ENCODE data around the gene PAK5.

DNA sequence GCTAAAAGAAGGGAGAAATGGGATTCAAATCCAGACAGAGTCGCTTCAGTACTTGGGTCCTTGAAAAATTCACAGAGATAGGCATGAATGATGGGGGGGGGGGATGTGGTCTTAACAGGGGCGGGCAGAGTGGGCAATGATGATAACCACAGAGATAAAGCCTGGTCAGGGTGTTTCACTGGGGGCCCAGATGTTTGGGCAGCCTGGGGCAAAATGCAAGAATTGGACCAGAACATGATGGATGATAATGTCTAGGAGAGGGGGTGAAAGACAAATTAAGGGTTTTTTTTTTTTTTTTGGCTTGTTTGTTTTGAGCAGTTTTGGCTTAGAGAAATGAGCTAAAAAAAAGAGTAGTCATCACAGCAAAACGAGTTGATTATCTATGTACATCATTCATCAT, 267.1 kb downstream of the PAK5 start:
- TF ChIP-seq EP300 (IDR thresholded peaks at IDR 0.05; ENCODE audit: low read depth in 2 of 2, low read length in 2 of 2), result no peak
- TF ChIP-seq EP300 (CRISPR knock-in tag; IDR thresholded peaks at IDR 0.05; ENCODE audit: borderline replicate concordance), result no peak
- TF ChIP-seq NR2C2 (CRISPR knock-in tag; IDR thresholded peaks at IDR 0.05; ENCODE audit: borderline replicate concordance), result no peak
- TF ChIP-seq, protein P1, sequence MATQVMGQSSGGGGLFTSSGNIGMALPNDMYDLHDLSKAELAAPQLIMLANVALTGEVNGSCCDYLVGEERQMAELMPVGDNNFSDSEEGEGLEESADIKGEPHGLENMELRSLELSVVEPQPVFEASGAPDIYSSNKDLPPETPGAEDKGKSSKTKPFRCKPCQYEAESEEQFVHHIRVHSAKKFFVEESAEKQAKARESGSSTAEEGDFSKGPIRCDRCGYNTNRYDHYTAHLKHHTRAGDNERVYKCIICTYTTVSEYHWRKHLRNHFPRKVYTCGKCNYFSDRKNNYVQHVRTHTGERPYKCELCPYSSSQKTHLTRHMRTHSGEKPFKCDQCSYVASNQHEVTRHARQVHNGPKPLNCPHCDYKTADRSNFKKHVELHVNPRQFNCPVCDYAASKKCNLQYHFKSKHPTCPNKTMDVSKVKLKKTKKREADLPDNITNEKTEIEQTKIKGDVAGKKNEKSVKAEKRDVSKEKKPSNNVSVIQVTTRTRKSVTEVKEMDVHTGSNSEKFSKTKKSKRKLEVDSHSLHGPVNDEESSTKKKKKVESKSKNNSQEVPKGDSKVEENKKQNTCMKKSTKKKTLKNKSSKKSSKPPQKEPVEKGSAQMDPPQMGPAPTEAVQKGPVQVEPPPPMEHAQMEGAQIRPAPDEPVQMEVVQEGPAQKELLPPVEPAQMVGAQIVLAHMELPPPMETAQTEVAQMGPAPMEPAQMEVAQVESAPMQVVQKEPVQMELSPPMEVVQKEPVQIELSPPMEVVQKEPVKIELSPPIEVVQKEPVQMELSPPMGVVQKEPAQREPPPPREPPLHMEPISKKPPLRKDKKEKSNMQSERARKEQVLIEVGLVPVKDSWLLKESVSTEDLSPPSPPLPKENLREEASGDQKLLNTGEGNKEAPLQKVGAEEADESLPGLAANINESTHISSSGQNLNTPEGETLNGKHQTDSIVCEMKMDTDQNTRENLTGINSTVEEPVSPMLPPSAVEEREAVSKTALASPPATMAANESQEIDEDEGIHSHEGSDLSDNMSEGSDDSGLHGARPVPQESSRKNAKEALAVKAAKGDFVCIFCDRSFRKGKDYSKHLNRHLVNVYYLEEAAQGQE (IDR thresholded peaks at IDR 0.05; ENCODE audit: borderline replicate concordance in 1 of 2, low read depth in 1 of 2, low read length in 2 of 2), result no peak
- no peak for TF ChIP-seq HMG20A (CRISPR knock-in tag; IDR thresholded peaks at IDR 0.05; ENCODE audit: borderline replicate concordance)
